H1 (cell line): ENCODE results near the gene SAE1. TPM values are rescaled to one million over a fixed set of nuclear protein-coding genes. Genes with fewer than 3 reads are reported as not detected.
"Not testable (repeated sequence)": the region's sequence is repeated elsewhere in the genome, so short reads cannot be mapped to it uniquely, and the experiment has no call there.

ENCODE experiments used
- CTCF ChIA-PET: fragments of 300-600 bp; sonication (Branson Sonifier 250); formaldehyde crosslinking; loops from one replicate; lab custom pipeline; 2021; ENCODE audit not compliant: partially characterized antibody; lab: Charles Lee
- POLR2A ChIA-PET: fragments of 300-600 bp; sonication (Branson Sonifier 250); formaldehyde crosslinking; loops from one replicate; lab custom pipeline; 2021; ENCODE audit warnings: inconsistent platforms; ENCODE audit not compliant: partially characterized antibody; lab: Charles Lee
- DNase-seq, 2 experiments: peaks; one replicate each; pipeline versions ENCODE4 v3.0.0 to v3.0.0-alpha.2; 2010 to 2022; ENCODE audit warnings: low spot score in 2 of 2, low read depth in 1 of 2, mixed read lengths in 1 of 2
- FAIRE-seq: peaks from 2 replicates; lab custom pipeline; 2011; peaks lifted over from hg19 to GRCh38; lab: Jason Lieb, UNC
- H2AFZ ChIP-seq: 2 replicates; pipeline ENCODE4 v1.8.1; 2012; ENCODE audit warnings: low read length, inconsistent platforms
- H2AK5ac ChIP-seq: 2 replicates; pipeline ENCODE4 v1.6.1; 2013; ENCODE audit warnings: low read depth, low read length
- H2BK120ac ChIP-seq: replicated peaks from 2 replicates; pipeline ENCODE3; 2013; ENCODE audit warnings: low read depth, low read length, inconsistent platforms
- H2BK12ac ChIP-seq: 2 replicates; pipeline ENCODE4 v1.6.1; 2013; ENCODE audit warnings: low read depth, low read length
- H2BK15ac ChIP-seq: 2 replicates; pipeline ENCODE4 v1.6.1; 2013; ENCODE audit warnings: low read length
- H2BK20ac ChIP-seq: 2 replicates; pipeline ENCODE4 v1.6.1; 2013; ENCODE audit warnings: low read length
- H2BK5ac ChIP-seq: 2 replicates; pipeline ENCODE4 v1.6.1; 2013; ENCODE audit warnings: low read depth, low read length
- H3K14ac ChIP-seq: 2 replicates; pipeline ENCODE4 v1.6.1; 2013; ENCODE audit warnings: inconsistent platforms; ENCODE audit not compliant: insufficient read length
- H3K18ac ChIP-seq: 2 replicates; pipeline ENCODE4 v1.6.1; 2013; ENCODE audit warnings: low read length; ENCODE audit errors: extremely low read depth
- H3K23ac ChIP-seq: 2 replicates; pipeline ENCODE4 v1.6.1; 2013; ENCODE audit warnings: inconsistent platforms; ENCODE audit not compliant: insufficient read length
- H3K23me2 ChIP-seq: 2 replicates; pipeline ENCODE4 v1.6.1; 2013; ENCODE audit warnings: low read depth, low read length
- H3K27ac ChIP-seq: 2 replicates; pipeline ENCODE4 v1.6.1; 2011; ENCODE audit warnings: low read depth, low read length, inconsistent platforms
- H3K27me3 ChIP-seq, 4 experiments: replicated peaks in 1 of 4; 1 replicate in 1 of 4; 2 replicates in 3 of 4; pipeline versions ENCODE4 v1.6.1 to v1.8.1; 2011 to 2013; ENCODE audit warnings: low read length in 3 of 4, mild to moderate bottlenecking in 3 of 4, inconsistent platforms in 2 of 4, mixed read lengths in 2 of 4, moderate library complexity in 1 of 4; ENCODE audit not compliant: control insufficient read depth in 3 of 4, insufficient read depth in 3 of 4; ENCODE audit errors: extremely low read depth in 1 of 4
- H3K36me3 ChIP-seq, 4 experiments: 2 replicates each; pipeline versions ENCODE4 v1.6.1 to v1.8.1; 2011 to 2013; ENCODE audit warnings: mild to moderate bottlenecking in 4 of 4, low read length in 3 of 4, moderate library complexity in 2 of 4, control low read depth in 1 of 4, inconsistent platforms in 1 of 4; ENCODE audit not compliant: insufficient read depth in 4 of 4, control insufficient read depth in 2 of 4
- H3K4ac ChIP-seq: replicated peaks from 2 replicates; pipeline ENCODE3; 2013; ENCODE audit warnings: low read length, low read depth, mixed read lengths, inconsistent platforms; ENCODE audit not compliant: insufficient read length
- H3K4me1 ChIP-seq, 4 experiments: replicated peaks in 1 of 4; 1 replicate in 1 of 4; 2 replicates in 3 of 4; pipeline versions ENCODE4 v1.6.1 to v1.8.1; 2011 to 2013; ENCODE audit warnings: low read length in 3 of 4, inconsistent platforms in 2 of 4, mixed read lengths in 1 of 4; ENCODE audit not compliant: insufficient read depth in 4 of 4, control insufficient read depth in 3 of 4
- H3K4me2 ChIP-seq, 2 experiments: 2 replicates each; pipeline versions ENCODE4 v1.6.1 to v1.8.1; 2011 to 2013; ENCODE audit warnings: low read depth in 2 of 2, low read length in 2 of 2, control low read depth in 1 of 2, inconsistent platforms in 1 of 2, mild to moderate bottlenecking in 1 of 2; ENCODE audit not compliant: insufficient read depth in 1 of 2
- H3K4me3 ChIP-seq, 4 experiments: fragments of 200-600, 300-600 bp in 1 of 4; sonication (generic), shearing (Covaris generic), sonication (Bioruptor Twin) in 1 of 4; 2 replicates each; pipeline versions ENCODE4 v1.5.1 to v1.8.1; 2011 to 2016; ENCODE audit warnings: low read length in 4 of 4, low read depth in 3 of 4, control low read depth in 2 of 4, inconsistent platforms in 2 of 4, mild to moderate bottlenecking in 2 of 4, mixed read lengths in 1 of 4, moderate library complexity in 1 of 4; ENCODE audit not compliant: insufficient read depth in 2 of 4; ENCODE audit errors: extremely low read depth in 1 of 4
- H3K56ac ChIP-seq: replicated peaks from 2 replicates; pipeline ENCODE3; 2013; ENCODE audit warnings: low read depth, mild to moderate bottlenecking, mixed read lengths, low read length, inconsistent platforms; ENCODE audit not compliant: insufficient read length
- H3K79me1 ChIP-seq: 2 replicates; pipeline ENCODE4 v1.6.1; 2013; ENCODE audit warnings: low read depth, low read length, control low read depth
- H3K79me2 ChIP-seq, 2 experiments: 2 replicates each; pipeline versions ENCODE4 v1.6.1 to v1.8.1; 2012 to 2013; ENCODE audit warnings: low read length in 2 of 2, mild to moderate bottlenecking in 2 of 2, inconsistent platforms in 1 of 2; ENCODE audit not compliant: insufficient read depth in 2 of 2, control insufficient read depth in 1 of 2
- H3K9ac ChIP-seq, 4 experiments: replicated peaks in 1 of 4; 1 replicate in 1 of 4; 2 replicates in 3 of 4; pipeline versions ENCODE4 v1.6.1 to v1.8.1; 2011 to 2013; ENCODE audit warnings: low read depth in 3 of 4, low read length in 3 of 4, control low read depth in 2 of 4, mild to moderate bottlenecking in 2 of 4, moderate library complexity in 2 of 4, inconsistent platforms in 1 of 4; ENCODE audit errors: extremely low read depth in 1 of 4
- H3K9me3 ChIP-seq, 2 experiments: 2 replicates each; pipeline versions ENCODE4 v1.6.1 to v1.8.1; 2012 to 2013; ENCODE audit warnings: mild to moderate bottlenecking in 2 of 2, moderate library complexity in 2 of 2, control low read depth in 1 of 2, inconsistent platforms in 1 of 2, low read depth in 1 of 2, low read length in 1 of 2, mixed read lengths in 1 of 2; ENCODE audit not compliant: insufficient read depth in 2 of 2
- H4K20me1 ChIP-seq, 2 experiments: replicated peaks in 1 of 2; 2 replicates each; pipeline versions ENCODE3 to v1.8.1; 2011 to 2013; ENCODE audit warnings: inconsistent platforms in 2 of 2, low read length in 2 of 2, mild to moderate bottlenecking in 1 of 2; ENCODE audit not compliant: insufficient read depth in 2 of 2, control insufficient read depth in 1 of 2
- H4K5ac ChIP-seq: 2 replicates; pipeline ENCODE4 v1.6.1; 2013; ENCODE audit warnings: low read length, low read depth, mixed read lengths, inconsistent platforms; ENCODE audit not compliant: insufficient read length
- H4K8ac ChIP-seq: 2 replicates; pipeline ENCODE4 v1.8.0; 2013; ENCODE audit warnings: mild to moderate bottlenecking, moderate library complexity, low read length, inconsistent platforms; ENCODE audit not compliant: insufficient read depth; ENCODE audit errors: extremely low read depth
- H4K91ac ChIP-seq: replicated peaks from 2 replicates; pipeline ENCODE3; 2013; ENCODE audit warnings: low read length, mixed read lengths, inconsistent platforms; ENCODE audit not compliant: insufficient read length
- JUND ChIP-seq: IDR thresholded peaks from 2 replicates; pipeline ENCODE4 v1.6.1; 2011; ENCODE audit warnings: mild to moderate bottlenecking, improper control_type of control experiment, low read length
- WGBS, 2 experiments: shearing (Covaris generic) in 1 of 2; methylation state at CpG; one replicate each; pipeline versions ENCODE4 v1.1.6 to v1.1.7; 2013 to 2015; ENCODE audit warnings: low lambda C conversion rate in 2 of 2, mixed read lengths in 2 of 2, inconsistent platforms in 1 of 2, low coverage in 1 of 2, missing lambda C conversion rate in 1 of 2; ENCODE audit not compliant: insufficient replicate concordance in 2 of 2, insufficient coverage in 1 of 2, insufficient read length in 1 of 2; ENCODE audit errors: extremely low coverage in 1 of 2, missing lambda C conversion rate in 1 of 2; 5-methylcytosine and 5-hydroxymethylcytosine counted together
- polyA plus RNA-seq, 7 experiments: library from polyadenylated mRNA; depleted of rRNA in 3 of 7; stranded (reverse) in 5 of 7; unstranded in 2 of 7; fragments of >200 nt in 5 of 7; fragments of 200-250 nt in 2 of 7; gene quantifications; 1 replicate in 5 of 7; 2 replicates in 1 of 7; 4 replicates in 1 of 7; pipeline versions ENCODE4 v1.2.1 to v1.2.3, GENCODE V29; 2011 to 2013; ENCODE audit warnings: missing spikeins in 2 of 7, mixed read lengths in 2 of 7
- total RNA-seq: library from RNA; stranded (reverse); fragmentation: NEBNext Ultra II Directional; extraction: Animal tissue kit (Norgen Biotek cat#: 25700); gene quantifications from 2 replicates; pipeline ENCODE4 v1.2.1, GENCODE V29; 2021

Gene SAE1
- total and polyA plus RNA-seq, 2 of the 8 experiments (the other 6 are each of a cell fraction or from before 2014, with no cell fraction given) = 213 to 268 TPM

- Histone ChIP-seq H3K79me2 (peaks cover 50 to 95% of the 10 kb centered on the region in 2 experiments), H4K20me1 (peaks cover 23 to 35% of the 10 kb centered on the region in 2 experiments), H3K36me3 (peaks cover 16 to 41% (median 29%) of the 10 kb centered on the region in 4 experiments; a peak in 7 of 8 replicates)
- H2BK15ac ChIP-seq, H3K9ac ChIP-seq, DNase-seq, H3K18ac ChIP-seq, H3K14ac ChIP-seq, H4K91ac ChIP-seq, H4K5ac ChIP-seq, H3K79me1 ChIP-seq, H2BK12ac ChIP-seq, H3K27me3 ChIP-seq, H2AFZ ChIP-seq, H3K4ac ChIP-seq, H3K27ac ChIP-seq, H2AK5ac ChIP-seq, H4K8ac ChIP-seq, H2BK120ac ChIP-seq, H2BK5ac ChIP-seq, H3K9me3 ChIP-seq, H3K23ac ChIP-seq, FAIRE-seq, H3K23me2 ChIP-seq, H3K4me2 ChIP-seq, H3K4me1 ChIP-seq, H2BK20ac ChIP-seq, H3K4me3 ChIP-seq, H3K56ac ChIP-seq: not testable (repeated sequence)
- TF ChIP-seq JUND = peak; percentile 56; the same call in 1 of the 2 replicates
- POLR2A ChIA-PET = interaction anchor here (0.8 to 13.9 kb wide), 4 partner anchors 10 to 49 kb away, joined by 3 to 98 read pairs (median 10); partner anchors contain the start of gene SAE1
- CTCF ChIA-PET = interaction anchor here (1.3 to 1.6 kb wide), 3 partner anchors 10 to 70 kb away, joined by 3 to 8 read pairs (median 3); no protein-coding TSS in a partner anchor
- WGBS, 2 experiments = 71% methylated on average over 7 of the region's 7 CpGs; no CpG with 5 or more reads in 1 of the 2 experiments
Observed at GRCh38 chr19:47141252-47141651, 10.6 kb downstream of the SAE1 start.
